ENCODE measurements around the gene EML2. TPM values are rescaled to one million over a fixed set of nuclear protein-coding genes. Genes with fewer than 3 reads are reported as not detected.

EML2 gene
- polyA plus RNA-seq, 1 experiment, result 30.4 TPM

GRCh38 chr19:45681391-45682015 lies 42.3 kb upstream of the EML2 start:
- ChIA-PET POLR2A (no interaction called here), CTCF (interaction anchor here (0.6 to 7.9 kb wide), 13 partner anchors 8 to 187 kb away, joined by 3 to 52 read pairs (median 3); partner anchors contain the start of genes GIPR, QPCTL and SNRPD2)
- TF ChIP-seq, protein P1, sequence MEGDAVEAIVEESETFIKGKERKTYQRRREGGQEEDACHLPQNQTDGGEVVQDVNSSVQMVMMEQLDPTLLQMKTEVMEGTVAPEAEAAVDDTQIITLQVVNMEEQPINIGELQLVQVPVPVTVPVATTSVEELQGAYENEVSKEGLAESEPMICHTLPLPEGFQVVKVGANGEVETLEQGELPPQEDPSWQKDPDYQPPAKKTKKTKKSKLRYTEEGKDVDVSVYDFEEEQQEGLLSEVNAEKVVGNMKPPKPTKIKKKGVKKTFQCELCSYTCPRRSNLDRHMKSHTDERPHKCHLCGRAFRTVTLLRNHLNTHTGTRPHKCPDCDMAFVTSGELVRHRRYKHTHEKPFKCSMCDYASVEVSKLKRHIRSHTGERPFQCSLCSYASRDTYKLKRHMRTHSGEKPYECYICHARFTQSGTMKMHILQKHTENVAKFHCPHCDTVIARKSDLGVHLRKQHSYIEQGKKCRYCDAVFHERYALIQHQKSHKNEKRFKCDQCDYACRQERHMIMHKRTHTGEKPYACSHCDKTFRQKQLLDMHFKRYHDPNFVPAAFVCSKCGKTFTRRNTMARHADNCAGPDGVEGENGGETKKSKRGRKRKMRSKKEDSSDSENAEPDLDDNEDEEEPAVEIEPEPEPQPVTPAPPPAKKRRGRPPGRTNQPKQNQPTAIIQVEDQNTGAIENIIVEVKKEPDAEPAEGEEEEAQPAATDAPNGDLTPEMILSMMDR (IDR thresholded peaks at IDR 0.05; ENCODE audit: insufficient read depth, low read depth, low read length), result peak; percentile 91

DNA sequence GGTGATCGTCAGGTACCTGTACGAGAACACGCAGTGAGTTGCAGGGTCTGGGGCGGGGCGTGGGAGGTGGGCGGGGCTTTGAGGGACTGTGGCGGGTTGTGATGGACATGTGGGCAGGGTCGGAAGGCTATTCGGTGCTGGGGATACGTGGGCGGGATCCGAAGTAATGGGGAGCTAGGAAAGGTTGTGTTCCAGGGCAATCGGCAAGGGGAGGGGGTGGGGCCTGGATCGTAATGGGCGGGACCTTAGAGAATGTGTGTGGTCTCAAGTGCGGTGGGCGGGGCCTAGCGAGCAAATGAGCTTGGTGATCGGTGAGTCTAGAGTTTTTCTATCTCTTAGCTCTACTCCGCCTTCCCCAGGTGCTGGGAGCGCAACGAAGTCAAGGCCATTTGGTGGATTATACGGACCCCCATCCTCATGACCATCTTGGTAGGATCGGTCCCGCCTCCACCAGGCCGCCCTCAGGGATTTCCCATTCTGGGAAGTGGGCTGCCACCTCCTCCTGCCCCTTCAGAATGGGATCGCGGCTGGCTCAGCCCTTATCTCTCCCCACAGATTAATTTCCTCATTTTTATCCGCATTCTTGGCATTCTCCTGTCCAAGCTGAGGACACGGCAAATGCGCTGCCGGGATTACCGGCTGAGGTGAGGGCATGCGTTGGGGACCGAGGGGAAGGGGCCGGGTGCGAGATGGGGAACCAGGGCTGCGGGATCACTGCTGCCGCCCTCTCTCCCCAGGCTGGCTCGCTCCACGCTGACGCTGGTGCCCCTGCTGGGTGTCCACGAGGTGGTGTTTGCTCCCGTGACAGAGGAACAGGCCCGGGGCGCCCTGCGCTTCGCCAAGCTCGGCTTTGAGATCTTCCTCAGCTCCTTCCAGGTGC lies 38.4 kb upstream of the EML2 start:
- H3K27me3 ChIP-seq (ENCODE audit: control insufficient read depth, insufficient read depth, low read length), result no peaks in the 10 kb centered on the region
- CTCF ChIA-PET, result interaction anchor here (0.9 to 7.9 kb wide), 7 partner anchors 15 to 90 kb away, joined by 3 to 52 read pairs (median 5); partner anchors contain the start of genes EML2, QPCTL and SNRPD2
- peak overlapping the region; percentile 29 for H3K4me3 ChIP-seq (ENCODE audit: low read depth, low read length)
- TF ChIP-seq, protein P1 (IDR thresholded peaks at IDR 0.05; ENCODE audit: insufficient read depth, low read depth, low read length), result peak; percentile 47
- POLR2A ChIA-PET, result interaction anchor here (0.7 kb wide), 1 partner anchor 8 kb away, joined by 3 read pairs; no protein-coding TSS in a partner anchor
- H3K36me3 ChIP-seq (ENCODE audit: control insufficient read depth, insufficient read depth, low read length), result no peaks in the 10 kb centered on the region
- no peak for DNase-seq (ENCODE audit: low read depth)

More at GRCh38 chr19:45681391-45682015, 42.3 kb upstream of the EML2 start:
- Histone ChIP-seq H3K27me3 (ENCODE audit: control insufficient read depth, insufficient read depth, low read length) (no peaks in the 10 kb centered on the region), H3K36me3 (ENCODE audit: control insufficient read depth, insufficient read depth, low read length) (peaks cover 9% of the 10 kb centered on the region), H3K4me3 (ENCODE audit: low read depth, low read length) (peak overlapping the region; percentile 39)
- no peak for DNase-seq (ENCODE audit: low read depth)

DNA sequence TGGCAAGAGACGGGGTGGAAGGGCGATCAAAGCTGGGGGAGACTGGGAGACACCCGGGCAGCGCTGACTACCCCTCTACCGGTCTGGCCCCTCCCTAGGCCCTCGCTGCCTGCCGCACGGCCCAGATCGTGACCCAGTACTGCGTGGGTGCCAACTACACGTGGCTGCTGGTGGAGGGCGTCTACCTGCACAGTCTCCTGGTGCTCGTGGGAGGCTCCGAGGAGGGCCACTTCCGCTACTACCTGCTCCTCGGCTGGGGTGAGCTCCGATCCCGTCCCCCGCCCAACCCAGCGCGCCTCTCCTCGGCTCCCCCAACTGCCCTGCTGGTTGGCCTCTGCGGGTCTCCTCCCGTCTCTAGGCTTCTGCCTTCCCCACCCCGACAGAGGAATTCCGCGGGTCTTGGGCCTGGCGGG lies 37.7 kb upstream of the EML2 start:
- POLR2A ChIA-PET, result no interaction called here
- TF ChIP-seq, protein P1 (IDR thresholded peaks at IDR 0.05; ENCODE audit: insufficient read depth, low read depth, low read length), result no peak
- H3K4me3 ChIP-seq (ENCODE audit: low read depth, low read length), result peak overlapping the region; percentile 29
- no peaks in the 10 kb centered on the region for H3K27me3 ChIP-seq (ENCODE audit: control insufficient read depth, insufficient read depth, low read length)
- no peak for DNase-seq (ENCODE audit: low read depth)
- CTCF ChIA-PET, result interaction anchor here (0.9 to 4.5 kb wide), 4 partner anchors 16 to 38 kb away, joined by 3 to 19 read pairs (median 4); partner anchors contain the start of genes EML2 and QPCTL
- no peaks in the 10 kb centered on the region for H3K36me3 ChIP-seq (ENCODE audit: control insufficient read depth, insufficient read depth, low read length)

DNA sequence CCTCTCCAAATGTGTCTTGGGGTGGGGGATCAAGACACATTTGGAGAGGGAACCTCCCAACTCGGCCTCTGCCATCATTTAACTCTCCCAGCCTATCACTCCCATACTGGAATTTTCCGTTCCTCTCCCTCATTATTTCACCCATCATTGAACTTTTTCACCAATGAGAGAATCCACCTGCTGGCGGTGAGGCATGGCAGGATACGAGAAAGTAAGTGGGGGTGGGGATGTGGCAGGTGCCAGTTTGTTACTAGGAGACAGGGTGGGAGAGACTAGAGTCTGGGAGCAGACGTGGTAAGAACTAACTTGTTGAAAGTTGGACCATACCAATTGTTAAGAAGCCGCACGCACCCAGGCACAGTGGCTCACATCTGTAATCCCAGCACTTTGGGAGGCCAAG lies 35.7 kb upstream of the EML2 start:
- ChIA-PET CTCF (interaction anchor here (0.8 to 2.1 kb wide), 2 partner anchors 18 to 19 kb away, joined by 4 to 5 read pairs; partner anchors contain the start of gene QPCTL), POLR2A (no interaction called here)
- DNase-seq (ENCODE audit: low read depth), result no peak

More for the DNA sequence above, 35.7 kb upstream of the EML2 start:
- H3K27me3 ChIP-seq (ENCODE audit: control insufficient read depth, insufficient read depth, low read length), result no peaks in the 10 kb centered on the region
- TF ChIP-seq, protein P1 (IDR thresholded peaks at IDR 0.05; ENCODE audit: insufficient read depth, low read depth, low read length), result no peak
- H3K4me3 ChIP-seq (ENCODE audit: low read depth, low read length), result no peak overlapping the region
- no peaks in the 10 kb centered on the region for H3K36me3 ChIP-seq (ENCODE audit: control insufficient read depth, insufficient read depth, low read length)
